Esophagus squamous epithelium (tissue), 4 donors: ENCODE results near the gene XCL2.
"Not testable (repeated sequence)": the region's sequence is repeated elsewhere in the genome, so short reads cannot be mapped to it uniquely, and the experiment has no call there.

Experiments used
- CTCF ChIP-seq, 6 experiments: fragments of 450-650 bp in 4 of 6; fragments of 200-600 bp in 2 of 6; sonication (generic) in 2 of 6; IDR thresholded peaks; one replicate each; pipeline ENCODE4 v1.5.1; 2016 to 2019; ENCODE audit warnings: antibody characterized with exemption in 6 of 6, mild to moderate bottlenecking in 4 of 6, moderate library complexity in 4 of 6
- POLR2A ChIP-seq, 4 donors: fragments of 450-650 bp; IDR thresholded peaks; one replicate each; pipeline ENCODE4 v1.6.1; 2017; ENCODE audit warnings: antibody characterized with exemption in 4 of 4, mild to moderate bottlenecking in 4 of 4, moderate library complexity in 3 of 4

- TF ChIP-seq CTCF, POLR2A (IDR thresholded peaks at IDR 0.05): not testable (repeated sequence)
These were observed 32.5 kb upstream of the XCL2 start, which contains the start of gene XCL1 for GRCh38 chr1:168576245-168576688.
